ENCODE measurements around the gene LPP.
"Not testable (repeated sequence)": the region's sequence is repeated elsewhere in the genome, so short reads cannot be mapped to it uniquely, and the experiment has no call there.

Gene LPP

DNA sequence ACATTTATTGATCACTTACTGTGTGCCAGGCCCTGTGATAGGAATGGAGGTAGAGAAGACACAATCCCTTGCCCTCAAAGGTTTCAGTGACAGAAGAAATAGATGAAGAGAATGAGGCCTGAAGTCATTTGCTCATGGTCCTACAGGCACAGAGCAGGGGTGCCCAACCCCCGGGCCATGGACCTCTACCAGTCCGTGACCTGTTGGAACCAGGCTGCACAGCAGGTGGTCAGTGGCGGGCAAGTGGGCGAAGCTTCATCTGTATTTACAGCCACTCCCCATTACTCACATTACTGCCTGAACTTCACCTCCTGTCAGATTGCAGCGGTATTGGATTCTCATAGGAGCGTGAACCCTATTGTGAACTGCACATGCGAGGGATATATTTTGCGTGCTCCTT, 480.3 kb downstream of the LPP start:
- Histone ChIP-seq H3K27ac (ENCODE audit: low read length) (no peak overlapping the region), H3K9me3 (ENCODE audit: control insufficient read depth, low read depth, low read length) (peaks cover 3% of the 10 kb centered on the region), H3K27me3 (ENCODE audit: control insufficient read depth, insufficient read depth, low read length) (no peaks in the 10 kb centered on the region), H3K4me3 (ENCODE audit: low read length) (no peak overlapping the region), H3K36me3 (ENCODE audit: control insufficient read depth, low read depth, low read length) (no peaks in the 10 kb centered on the region), H3K4me1 (ENCODE audit: control insufficient read depth, low read depth, low read length) (no peaks in the 10 kb centered on the region), H3K9ac (ENCODE audit: low read length) (no peak overlapping the region)

DNA sequence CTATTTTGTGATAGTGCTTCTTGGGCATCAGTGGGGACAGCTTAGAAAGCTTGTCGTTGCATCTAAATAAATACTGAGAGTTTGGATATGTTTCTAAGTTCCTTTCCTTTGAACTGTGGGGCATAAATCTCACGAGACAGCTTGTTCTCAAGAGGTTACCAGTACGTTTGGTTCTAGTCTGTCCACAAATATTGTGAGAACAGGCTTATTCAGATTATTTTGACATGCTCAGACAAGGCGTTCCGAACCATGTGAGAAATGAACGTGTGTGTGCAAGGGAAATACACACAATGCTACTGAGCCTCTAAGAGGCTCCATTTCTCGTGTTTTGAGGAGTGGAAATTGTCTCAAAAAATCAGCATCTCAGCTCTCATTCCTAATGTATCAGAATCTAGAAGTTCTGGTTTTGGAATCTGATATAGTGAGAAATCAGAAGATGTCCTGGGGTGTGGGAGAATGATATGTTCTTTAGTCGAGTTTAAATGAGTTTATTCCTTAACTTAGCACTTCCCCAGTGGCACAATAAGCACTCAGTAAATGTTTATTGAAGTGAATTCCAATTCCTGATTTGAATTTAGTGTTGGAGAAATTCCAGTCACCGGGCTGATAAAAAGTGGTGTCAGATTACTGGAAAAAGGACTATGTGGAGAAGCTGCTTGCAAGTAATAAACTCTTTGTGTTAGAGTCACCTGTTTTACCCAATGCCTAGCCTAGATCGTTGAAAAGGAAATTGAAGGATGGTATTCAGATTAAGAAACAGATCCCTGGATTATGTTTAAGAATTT, 481.5 kb downstream of the LPP start:
- no peaks in the 10 kb centered on the region for H3K4me1 ChIP-seq (ENCODE audit: control insufficient read depth, low read depth, low read length)
- H3K27ac ChIP-seq (ENCODE audit: low read length): no peak overlapping the region
- H3K27me3 ChIP-seq (ENCODE audit: control insufficient read depth, insufficient read depth, low read length): no peaks in the 10 kb centered on the region
- H3K4me3 ChIP-seq (ENCODE audit: low read length): no peak overlapping the region
- H3K9ac ChIP-seq (ENCODE audit: low read length): no peak overlapping the region
- H3K9me3 ChIP-seq (ENCODE audit: control insufficient read depth, low read depth, low read length): peaks cover 3% of the 10 kb centered on the region
- H3K36me3 ChIP-seq (ENCODE audit: control insufficient read depth, low read depth, low read length): no peaks in the 10 kb centered on the region

DNA sequence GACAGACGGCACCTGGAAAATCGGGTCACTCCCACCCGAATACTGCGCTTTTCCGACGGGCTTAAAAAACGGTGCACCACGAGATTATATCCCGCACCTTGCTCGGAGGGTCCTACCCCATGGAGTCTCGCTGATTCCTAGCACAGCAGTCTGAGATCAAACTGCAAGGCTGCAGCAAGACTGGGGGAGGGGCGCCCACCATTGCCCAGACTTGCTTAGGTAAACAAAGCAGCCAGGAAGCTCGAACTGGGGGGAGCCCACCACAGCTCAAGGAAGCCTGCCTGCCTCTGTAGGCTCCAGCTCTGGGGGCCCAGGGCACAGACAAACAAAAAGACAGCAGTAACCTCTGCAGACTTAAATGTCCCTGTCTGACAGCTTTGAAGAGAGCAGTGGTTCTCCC, 482.3 kb downstream of the LPP start:
- H3K27me3 ChIP-seq (ENCODE audit: control insufficient read depth, insufficient read depth, low read length); H3K27ac ChIP-seq (ENCODE audit: low read length); H3K9me3 ChIP-seq (ENCODE audit: control insufficient read depth, low read depth, low read length); H3K4me3 ChIP-seq (ENCODE audit: low read length); H3K36me3 ChIP-seq (ENCODE audit: control insufficient read depth, low read depth, low read length); H3K9ac ChIP-seq (ENCODE audit: low read length); H3K4me1 ChIP-seq (ENCODE audit: control insufficient read depth, low read depth, low read length): not testable (repeated sequence)

DNA sequence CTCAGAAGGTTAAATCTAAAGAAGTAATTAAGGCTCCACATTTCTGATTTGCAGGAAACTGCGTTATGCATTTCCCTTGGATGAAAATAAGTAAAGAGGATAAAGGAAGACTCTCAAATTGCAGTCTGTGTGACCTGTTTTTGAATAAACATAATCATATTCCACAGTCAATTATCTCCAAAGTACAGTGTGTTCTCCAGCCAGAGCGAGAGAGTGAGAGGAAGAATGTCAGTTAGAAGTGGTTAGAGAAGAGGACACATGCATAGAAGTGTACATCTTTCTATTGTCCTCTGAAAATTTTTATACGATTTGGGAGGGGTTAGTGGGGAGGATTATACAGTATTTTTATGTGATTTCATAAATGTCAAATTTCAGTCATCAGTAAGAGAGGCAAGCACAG, 487.1 kb downstream of the LPP start:
- Histone ChIP-seq H3K27ac (ENCODE audit: low read length) (no peak overlapping the region), H3K4me3 (ENCODE audit: low read length) (no peak overlapping the region), H3K9me3 (ENCODE audit: control insufficient read depth, low read depth, low read length) (no peaks in the 10 kb centered on the region), H3K4me1 (ENCODE audit: control insufficient read depth, low read depth, low read length) (no peaks in the 10 kb centered on the region), H3K27me3 (ENCODE audit: control insufficient read depth, insufficient read depth, low read length) (no peaks in the 10 kb centered on the region), H3K36me3 (ENCODE audit: control insufficient read depth, low read depth, low read length) (no peaks in the 10 kb centered on the region), H3K9ac (ENCODE audit: low read length) (no peak overlapping the region)

DNA sequence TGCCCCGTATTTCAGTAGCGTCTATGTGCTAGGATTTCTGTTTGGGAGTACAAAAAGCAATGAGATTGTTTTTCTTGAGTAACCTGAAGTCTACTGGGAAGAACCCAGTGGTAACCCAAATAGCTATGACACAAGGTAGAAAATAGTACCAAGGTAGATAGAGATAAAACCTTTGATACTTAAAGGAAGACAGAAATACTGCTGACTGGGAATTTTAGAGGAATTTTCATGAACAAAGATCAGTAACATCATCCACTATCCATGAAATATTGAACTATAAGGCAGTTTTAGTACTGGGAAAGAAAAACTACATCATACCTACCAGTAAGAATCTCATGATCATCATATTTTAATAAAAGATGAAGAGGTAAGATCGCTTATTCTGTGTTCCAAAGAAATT, 489.8 kb downstream of the LPP start:
- no peaks in the 10 kb centered on the region for H3K4me1 ChIP-seq (ENCODE audit: control insufficient read depth, low read depth, low read length)
- H3K27ac ChIP-seq (ENCODE audit: low read length): no peak overlapping the region
- H3K4me3 ChIP-seq (ENCODE audit: low read length): no peak overlapping the region
- no peaks in the 10 kb centered on the region for H3K27me3 ChIP-seq (ENCODE audit: control insufficient read depth, insufficient read depth, low read length)
- H3K9ac ChIP-seq (ENCODE audit: low read length): no peak overlapping the region
- no peaks in the 10 kb centered on the region for H3K36me3 ChIP-seq (ENCODE audit: control insufficient read depth, low read depth, low read length)
- H3K9me3 ChIP-seq (ENCODE audit: control insufficient read depth, low read depth, low read length): no peaks in the 10 kb centered on the region

DNA sequence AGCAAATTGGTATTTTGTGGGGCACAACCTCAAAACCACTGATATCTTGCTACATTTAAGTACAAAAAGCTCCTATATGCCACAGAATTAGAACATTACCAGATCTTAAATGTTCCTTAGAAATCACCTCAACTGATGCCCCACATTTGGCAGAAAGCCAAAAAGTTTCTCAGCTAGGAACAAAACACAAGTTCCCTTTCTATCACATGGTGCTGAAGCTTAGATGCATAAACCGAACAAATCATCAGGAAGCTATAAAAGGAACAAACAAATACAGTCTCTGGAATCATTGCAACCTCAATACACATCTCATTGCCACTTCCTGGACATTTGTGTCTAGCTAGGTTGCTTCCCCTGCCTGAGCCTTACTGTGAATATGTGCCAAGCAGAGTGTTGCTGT, 492.6 kb downstream of the LPP start:
- no peaks in the 10 kb centered on the region for H3K9me3 ChIP-seq (ENCODE audit: control insufficient read depth, low read depth, low read length)
- H3K27ac ChIP-seq (ENCODE audit: low read length): no peak overlapping the region
- no peaks in the 10 kb centered on the region for H3K4me1 ChIP-seq (ENCODE audit: control insufficient read depth, low read depth, low read length)
- H3K27me3 ChIP-seq (ENCODE audit: control insufficient read depth, insufficient read depth, low read length): no peaks in the 10 kb centered on the region
- no peak overlapping the region for H3K4me3 ChIP-seq (ENCODE audit: low read length)
- H3K36me3 ChIP-seq (ENCODE audit: control insufficient read depth, low read depth, low read length): no peaks in the 10 kb centered on the region
- H3K9ac ChIP-seq (ENCODE audit: low read length): no peak overlapping the region

DNA sequence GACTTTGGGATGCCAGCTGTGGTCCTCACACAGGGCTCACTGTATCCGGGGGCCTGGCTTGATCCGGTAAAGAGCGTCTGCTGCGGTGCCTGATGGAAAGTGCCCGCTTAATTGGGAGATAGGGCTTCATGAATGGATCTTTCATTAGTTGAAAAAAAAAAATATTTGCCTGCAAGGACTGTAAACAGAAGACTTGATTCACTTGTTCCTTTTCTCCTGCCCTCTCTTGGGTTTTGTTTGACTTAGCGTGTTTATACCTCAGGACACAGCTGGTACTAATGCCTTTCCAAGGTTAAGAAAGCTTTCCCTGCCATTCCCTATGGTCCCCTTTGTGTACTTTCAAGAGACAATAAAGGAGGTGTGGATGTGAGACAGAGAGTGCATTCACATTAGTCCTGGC, 493.3 kb downstream of the LPP start:
- no peak overlapping the region for H3K9ac ChIP-seq (ENCODE audit: low read length)
- no peaks in the 10 kb centered on the region for H3K27me3 ChIP-seq (ENCODE audit: control insufficient read depth, insufficient read depth, low read length)
- H3K9me3 ChIP-seq (ENCODE audit: control insufficient read depth, low read depth, low read length): no peaks in the 10 kb centered on the region
- no peak overlapping the region for H3K4me3 ChIP-seq (ENCODE audit: low read length)
- no peak overlapping the region for H3K27ac ChIP-seq (ENCODE audit: low read length)
- H3K4me1 ChIP-seq (ENCODE audit: control insufficient read depth, low read depth, low read length): no peaks in the 10 kb centered on the region
- no peaks in the 10 kb centered on the region for H3K36me3 ChIP-seq (ENCODE audit: control insufficient read depth, low read depth, low read length)

DNA sequence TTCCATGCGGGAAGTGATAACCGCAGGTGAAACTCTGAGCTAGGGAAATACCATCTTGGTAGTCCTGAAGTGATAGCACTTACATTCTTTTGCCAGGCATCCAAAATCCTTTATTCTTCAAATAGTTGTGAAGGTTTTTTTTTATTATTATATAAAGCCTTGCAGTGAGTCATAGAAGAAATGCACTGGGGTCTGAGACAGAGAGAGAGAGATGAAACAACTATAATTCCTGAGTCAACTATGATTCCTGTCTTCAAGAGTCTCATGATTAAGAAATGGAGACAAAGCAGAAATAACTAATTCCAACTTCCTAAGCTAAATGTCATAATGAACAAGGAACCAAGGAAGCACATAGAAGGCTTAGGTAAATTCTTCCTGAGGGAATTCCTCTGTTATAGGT, 495.6 kb downstream of the LPP start:
- Histone ChIP-seq H3K36me3 (ENCODE audit: control insufficient read depth, low read depth, low read length) (no peaks in the 10 kb centered on the region), H3K9me3 (ENCODE audit: control insufficient read depth, low read depth, low read length) (no peaks in the 10 kb centered on the region), H3K27ac (ENCODE audit: low read length) (no peak overlapping the region), H3K9ac (ENCODE audit: low read length) (no peak overlapping the region), H3K27me3 (ENCODE audit: control insufficient read depth, insufficient read depth, low read length) (no peaks in the 10 kb centered on the region), H3K4me3 (ENCODE audit: low read length) (no peak overlapping the region), H3K4me1 (ENCODE audit: control insufficient read depth, low read depth, low read length) (no peaks in the 10 kb centered on the region)

DNA sequence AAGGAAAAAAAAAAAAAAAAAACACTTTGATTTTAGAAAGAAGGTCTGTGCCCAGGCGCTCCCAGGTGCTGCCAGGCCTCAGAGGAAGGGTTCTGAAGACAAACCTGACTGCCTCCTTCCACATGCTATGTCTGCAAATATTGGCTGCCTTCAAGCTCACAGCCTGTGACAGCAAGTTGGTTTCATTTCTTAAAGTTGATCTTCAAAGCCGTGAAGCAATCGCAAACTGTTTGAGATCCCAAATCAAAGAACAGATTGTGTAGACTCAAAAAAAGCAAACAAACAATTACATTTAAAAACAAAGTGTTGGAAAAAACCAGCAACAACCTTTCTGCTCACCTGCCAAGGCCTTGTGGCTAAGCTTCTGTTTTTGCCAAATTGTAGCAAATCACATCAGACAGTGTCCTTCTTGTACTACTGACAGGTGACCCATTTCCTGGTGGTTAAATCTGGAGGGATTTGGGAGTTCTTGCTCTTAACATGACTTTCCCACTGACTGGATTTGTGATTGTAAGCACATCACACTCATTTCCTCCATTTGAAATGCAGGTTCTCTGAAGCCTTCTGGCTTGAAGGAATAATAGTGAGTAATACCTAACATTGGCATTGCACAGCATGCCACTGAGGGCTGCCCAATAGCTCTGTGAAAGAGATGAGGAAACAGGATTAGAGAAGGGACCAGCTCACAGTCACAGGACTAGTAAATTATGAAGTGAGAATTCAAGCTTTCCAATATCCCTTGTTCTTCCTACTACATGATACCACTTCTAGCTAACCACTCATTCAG, 502.4 kb downstream of the LPP start:
- Histone ChIP-seq H3K36me3 (ENCODE audit: control insufficient read depth, low read depth, low read length) (no peaks in the 10 kb centered on the region), H3K27ac (ENCODE audit: low read length) (no peak overlapping the region), H3K9me3 (ENCODE audit: control insufficient read depth, low read depth, low read length) (no peaks in the 10 kb centered on the region), H3K4me1 (ENCODE audit: control insufficient read depth, low read depth, low read length) (no peaks in the 10 kb centered on the region), H3K4me3 (ENCODE audit: low read length) (no peak overlapping the region), H3K9ac (ENCODE audit: low read length) (no peak overlapping the region), H3K27me3 (ENCODE audit: control insufficient read depth, insufficient read depth, low read length) (no peaks in the 10 kb centered on the region)

DNA sequence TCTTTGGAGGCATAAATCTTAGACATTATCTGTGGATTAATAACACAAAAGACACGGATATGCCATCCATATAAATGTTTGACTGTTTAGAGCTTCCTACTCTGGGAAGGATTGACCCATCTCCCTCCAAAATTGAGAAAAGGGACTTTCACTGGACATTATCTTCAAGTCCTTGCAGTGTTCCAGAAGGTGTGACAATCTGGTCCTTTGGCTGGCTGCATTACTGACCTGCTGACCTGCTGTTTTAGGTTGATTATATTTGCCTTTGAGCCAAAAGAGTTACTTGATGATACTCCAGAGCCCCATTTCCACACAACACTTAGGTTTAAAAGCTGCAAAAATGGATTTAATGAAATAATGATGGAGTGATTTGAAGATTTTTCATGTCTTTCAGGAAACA, 504.6 kb downstream of the LPP start:
- H3K9me3 ChIP-seq (ENCODE audit: control insufficient read depth, low read depth, low read length): no peaks in the 10 kb centered on the region
- H3K36me3 ChIP-seq (ENCODE audit: control insufficient read depth, low read depth, low read length): no peaks in the 10 kb centered on the region
- H3K9ac ChIP-seq (ENCODE audit: low read length): no peak overlapping the region
- H3K4me1 ChIP-seq (ENCODE audit: control insufficient read depth, low read depth, low read length): no peaks in the 10 kb centered on the region
- H3K27ac ChIP-seq (ENCODE audit: low read length): no peak overlapping the region
- no peak overlapping the region for H3K4me3 ChIP-seq (ENCODE audit: low read length)
- H3K27me3 ChIP-seq (ENCODE audit: control insufficient read depth, insufficient read depth, low read length): no peaks in the 10 kb centered on the region

DNA sequence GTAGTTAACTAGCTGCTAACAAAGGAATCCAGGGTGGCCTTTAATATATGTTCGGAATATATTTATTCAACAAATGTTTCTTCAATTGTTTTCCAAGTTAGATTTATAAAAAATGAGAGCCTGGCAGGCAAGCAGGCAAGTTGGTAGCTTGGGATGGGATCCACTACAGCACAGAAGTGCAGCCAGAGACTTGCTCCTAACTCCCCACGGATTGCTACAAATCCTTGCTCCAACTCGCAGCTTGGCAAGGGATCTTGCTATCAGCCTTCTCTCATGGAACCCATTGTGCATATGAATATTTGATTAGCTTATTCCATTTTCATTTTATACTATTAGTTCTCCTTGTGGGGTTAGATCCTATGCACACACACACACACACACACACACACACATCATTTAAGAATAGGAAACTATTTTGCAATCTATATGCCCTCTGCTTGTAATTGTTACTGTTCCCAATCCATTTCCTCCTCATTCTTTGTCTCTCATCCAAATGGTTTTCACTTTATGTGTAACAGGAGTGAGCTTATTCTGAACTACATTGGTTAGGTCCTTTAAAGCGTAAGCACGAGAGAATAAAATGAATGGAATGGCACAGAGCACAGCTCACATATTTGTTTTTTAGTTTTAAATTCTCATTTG, 505.6 kb downstream of the LPP start:
- Histone ChIP-seq H3K27me3 (ENCODE audit: control insufficient read depth, insufficient read depth, low read length) (no peaks in the 10 kb centered on the region), H3K9me3 (ENCODE audit: control insufficient read depth, low read depth, low read length) (no peaks in the 10 kb centered on the region), H3K4me1 (ENCODE audit: control insufficient read depth, low read depth, low read length) (no peaks in the 10 kb centered on the region), H3K9ac (ENCODE audit: low read length) (no peak overlapping the region), H3K27ac (ENCODE audit: low read length) (no peak overlapping the region), H3K36me3 (ENCODE audit: control insufficient read depth, low read depth, low read length) (no peaks in the 10 kb centered on the region), H3K4me3 (ENCODE audit: low read length) (no peak overlapping the region)

Measured in iPS-18a (cell line).